Stimulated activated CD8-positive, alpha-beta memory T cell treated with anti-CD3 and anti-CD28 coated beads, Interleukin-7, amount 100 ng/mL, for 24 hours (primary cell): Measurements from ENCODE around the gene COL20A1.
"Not testable (repeated sequence)": the region's sequence is repeated elsewhere in the genome, so short reads cannot be mapped to it uniquely, and the experiment has no call there.

Experiments used
- DNase-seq: peaks from one replicate; pipeline ENCODE4 v3.0.0-alpha.2; 2020; ENCODE audit warnings: low read depth

Gene COL20A1

DNA sequence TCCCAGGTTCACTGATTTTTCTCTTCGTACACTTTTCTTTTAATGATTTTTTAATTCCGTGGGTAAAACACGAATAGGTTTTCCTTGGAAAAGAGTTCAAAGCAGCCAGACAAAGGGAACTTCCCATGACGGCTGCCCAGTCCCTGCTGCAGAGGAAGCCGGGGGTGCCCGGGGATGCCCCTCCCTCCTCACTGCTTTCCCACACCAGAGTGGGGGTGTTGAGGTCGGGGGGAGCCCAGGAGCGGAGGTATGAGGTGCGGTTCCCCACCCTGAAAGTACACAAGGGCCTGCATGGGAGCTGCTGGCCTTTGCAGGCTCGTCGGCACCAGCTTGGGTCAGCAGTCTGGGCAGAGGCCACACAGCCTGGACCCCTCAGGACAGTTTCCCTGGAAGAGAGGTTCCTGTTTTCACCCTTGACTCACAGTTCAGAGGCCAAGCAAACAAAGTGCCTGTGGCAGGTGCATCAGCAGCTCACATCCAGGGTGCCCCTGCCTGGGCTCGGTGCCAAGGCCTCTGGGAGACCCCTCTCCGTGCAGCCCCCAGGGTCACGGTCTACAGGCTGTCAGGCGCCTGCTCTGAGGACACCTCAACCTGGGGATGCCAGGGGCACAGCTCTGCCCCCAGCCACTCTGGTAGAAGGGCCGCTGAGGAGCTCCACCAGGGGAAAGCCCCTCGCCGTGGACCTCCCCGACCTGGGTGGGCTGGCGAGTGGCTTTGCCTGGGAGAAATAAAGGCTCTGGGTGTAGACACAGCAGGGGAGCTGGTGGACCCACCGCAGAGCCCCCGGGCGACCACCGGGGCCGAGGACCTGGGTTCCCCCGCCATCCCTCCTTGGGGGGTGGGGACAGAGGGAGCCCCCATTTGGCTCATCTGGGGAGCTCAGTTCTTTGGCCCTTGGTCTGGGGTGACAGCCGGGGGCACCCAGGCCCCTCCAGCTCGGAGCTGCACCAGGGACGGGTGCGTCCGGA is 83.6 kb downstream of the COL20A1 start:
- no peak for DNase-seq

DNA sequence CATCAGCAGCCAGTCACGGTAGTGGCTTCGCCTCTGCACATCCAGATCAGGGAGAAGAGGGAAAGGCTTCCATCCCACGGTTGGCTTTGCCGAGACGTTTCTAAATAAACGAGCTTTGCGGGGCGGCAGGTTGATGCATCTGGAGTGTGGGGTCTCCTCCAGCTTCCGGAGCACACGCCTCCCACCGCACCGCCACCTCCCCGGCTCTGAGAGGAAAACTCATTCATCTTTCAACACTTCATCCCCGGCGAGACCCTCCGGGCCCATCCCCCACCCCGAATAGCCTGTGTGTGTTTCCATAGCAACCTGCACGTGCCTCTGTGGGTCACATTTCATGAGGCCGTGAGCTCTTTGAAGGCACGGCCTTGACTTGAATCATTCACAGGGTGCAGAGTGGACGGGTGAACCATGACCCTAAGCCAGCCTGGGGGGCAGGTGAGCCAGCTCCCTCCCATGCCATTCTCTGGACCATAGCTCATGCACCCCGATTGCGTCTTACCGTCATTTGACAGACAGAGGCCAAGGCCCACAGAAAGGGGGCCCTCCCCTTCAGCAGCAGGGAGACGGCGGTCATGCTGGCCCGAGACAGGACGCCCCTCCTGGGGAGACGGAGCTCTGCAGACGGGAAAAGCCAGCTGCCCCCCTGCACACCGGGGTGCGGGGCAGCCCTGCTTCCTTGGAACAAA is 84.4 kb downstream of the COL20A1 start:
- no peak for DNase-seq

DNA sequence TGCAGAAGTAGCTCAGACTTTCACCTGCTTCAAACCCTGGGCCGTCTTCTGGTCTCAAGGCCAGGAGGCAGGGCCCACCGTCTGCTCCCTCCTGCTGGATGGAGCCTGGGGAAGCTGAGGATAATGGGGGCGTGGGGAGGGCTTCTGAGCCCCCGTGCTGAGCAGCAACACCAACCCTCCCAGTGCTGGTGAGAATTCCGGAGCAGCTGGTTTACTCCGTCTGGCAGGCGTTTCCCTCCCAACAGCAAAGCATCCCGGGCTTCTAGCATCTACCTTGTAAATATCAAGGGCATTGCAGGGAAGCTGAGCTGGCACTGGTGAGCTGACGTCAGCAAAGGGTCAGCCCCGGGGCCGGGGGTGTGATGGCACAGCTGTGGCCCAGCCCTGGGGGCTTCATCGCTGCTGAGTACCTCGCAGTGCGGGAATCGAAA is 85.0 kb downstream of the COL20A1 start:
- DNase-seq = no peak

DNA sequence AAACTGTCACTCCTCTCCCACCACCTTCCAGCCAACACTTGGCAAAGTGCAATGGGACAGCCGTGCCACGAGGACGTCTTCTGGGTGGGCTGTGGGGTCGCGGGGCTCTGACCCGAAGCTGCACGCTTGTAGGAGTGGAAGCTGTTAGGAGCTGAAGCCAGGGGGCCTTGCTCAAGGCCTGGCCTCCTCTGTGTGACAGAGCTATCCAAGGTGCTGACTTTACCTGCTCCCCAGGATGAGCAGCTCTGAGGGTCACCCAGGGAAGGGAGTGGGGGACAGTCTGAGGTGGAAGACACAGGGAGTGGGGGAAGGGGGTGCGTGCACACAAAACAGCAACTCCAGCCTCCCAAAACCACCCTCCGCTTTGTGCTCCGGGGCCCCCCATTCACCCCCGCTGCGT is 85.6 kb downstream of the COL20A1 start:
- no peak for DNase-seq

DNA sequence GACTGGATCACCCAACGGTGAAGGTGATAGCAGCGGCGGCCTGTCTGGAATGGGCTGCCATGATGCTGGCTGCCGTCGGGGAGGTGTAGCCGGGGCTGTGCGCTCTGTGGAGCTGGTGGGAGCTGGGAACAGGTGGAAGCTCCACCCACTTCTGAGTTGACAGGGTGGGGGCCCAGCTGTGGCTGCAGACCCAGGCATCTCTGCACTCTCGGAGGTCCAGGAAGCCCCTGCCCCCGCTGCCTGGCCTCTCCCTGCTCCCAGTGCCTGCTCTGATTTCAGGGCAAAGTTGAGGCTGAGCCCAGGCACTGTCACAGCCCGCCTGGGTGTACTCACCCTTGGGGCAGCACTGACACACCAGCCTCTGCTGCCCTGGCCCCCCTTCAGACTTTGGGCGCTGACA is 86.3 kb downstream of the COL20A1 start:
- no peak for DNase-seq

DNA sequence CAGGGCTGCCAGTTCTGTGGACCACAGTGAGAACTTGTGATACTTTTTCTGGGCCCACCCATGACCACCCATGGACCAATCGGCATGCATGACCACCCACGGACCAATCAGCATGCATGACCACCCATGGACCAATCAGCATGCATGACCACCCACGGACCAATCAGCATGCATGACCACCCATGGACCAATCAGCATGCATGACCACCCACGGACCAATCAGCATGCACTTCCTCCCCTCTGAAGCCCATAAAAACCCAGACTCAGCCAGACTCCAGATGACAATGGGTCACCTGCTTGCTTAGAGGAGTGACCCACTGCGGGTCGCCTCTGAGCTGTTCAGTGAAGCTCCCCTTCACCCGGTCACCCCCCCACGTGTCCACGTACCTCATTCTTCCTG is 86.9 kb downstream of the COL20A1 start:
- DNase-seq = not testable (repeated sequence)

DNA sequence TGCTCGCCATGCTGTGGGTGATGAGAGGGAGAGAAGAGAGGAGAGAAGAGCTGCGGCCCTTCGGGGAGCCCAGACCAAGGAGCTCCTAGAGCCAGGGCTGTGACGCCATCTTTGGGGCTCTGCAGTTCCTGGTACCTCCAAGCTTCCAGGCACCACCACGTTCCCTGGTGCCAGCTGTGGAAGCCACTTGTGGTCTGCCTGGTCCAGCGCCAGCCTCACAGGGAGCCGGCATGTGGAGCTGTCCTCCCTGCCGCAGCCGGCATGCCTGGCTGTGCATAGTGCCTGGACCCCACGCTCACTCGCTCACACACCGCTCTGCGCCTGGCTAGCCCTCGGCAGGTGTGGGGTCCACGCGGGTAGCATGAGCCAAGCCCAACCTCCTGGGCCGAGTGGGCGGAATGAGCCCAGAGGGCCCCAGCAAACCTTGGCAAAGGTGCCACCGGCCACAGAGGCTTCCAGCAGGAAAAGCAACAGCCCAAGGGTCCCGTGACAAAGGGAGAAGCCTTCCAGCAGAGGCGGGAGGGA is 87.4 kb downstream of the COL20A1 start:
- DNase-seq = no peak

DNA sequence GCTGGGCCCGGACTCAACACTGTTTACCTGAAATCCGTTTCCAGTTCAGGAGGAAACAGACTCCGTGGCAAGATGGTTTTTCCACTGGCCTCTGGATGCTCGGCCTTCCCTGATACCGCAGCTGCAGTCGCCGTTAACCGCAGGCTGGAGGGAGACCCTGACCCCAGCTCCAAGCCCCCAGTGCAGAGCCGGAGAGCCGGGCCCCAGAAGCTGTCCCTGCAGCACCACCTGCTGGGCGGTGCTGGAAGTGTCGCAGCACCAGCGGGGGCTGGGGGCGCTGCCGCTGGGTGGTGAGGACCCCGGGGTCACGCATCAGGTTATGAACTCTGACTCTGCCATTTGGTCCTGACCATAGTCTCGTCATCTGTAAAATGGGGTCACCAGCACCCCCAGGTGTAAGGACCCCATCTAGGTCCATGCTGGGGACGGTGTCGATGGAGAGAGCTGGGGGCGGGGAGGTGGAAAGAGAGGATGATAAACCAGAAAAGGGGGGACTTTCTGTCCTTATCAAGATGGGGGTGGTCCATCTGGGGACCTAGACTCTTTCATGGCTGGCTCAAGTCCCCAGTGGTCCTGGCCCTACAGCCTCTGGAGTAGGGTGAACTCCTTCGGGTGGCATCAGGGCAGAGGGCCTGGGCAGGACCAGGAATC is 88.9 kb downstream of the COL20A1 start:
- DNase-seq = no peak

DNA sequence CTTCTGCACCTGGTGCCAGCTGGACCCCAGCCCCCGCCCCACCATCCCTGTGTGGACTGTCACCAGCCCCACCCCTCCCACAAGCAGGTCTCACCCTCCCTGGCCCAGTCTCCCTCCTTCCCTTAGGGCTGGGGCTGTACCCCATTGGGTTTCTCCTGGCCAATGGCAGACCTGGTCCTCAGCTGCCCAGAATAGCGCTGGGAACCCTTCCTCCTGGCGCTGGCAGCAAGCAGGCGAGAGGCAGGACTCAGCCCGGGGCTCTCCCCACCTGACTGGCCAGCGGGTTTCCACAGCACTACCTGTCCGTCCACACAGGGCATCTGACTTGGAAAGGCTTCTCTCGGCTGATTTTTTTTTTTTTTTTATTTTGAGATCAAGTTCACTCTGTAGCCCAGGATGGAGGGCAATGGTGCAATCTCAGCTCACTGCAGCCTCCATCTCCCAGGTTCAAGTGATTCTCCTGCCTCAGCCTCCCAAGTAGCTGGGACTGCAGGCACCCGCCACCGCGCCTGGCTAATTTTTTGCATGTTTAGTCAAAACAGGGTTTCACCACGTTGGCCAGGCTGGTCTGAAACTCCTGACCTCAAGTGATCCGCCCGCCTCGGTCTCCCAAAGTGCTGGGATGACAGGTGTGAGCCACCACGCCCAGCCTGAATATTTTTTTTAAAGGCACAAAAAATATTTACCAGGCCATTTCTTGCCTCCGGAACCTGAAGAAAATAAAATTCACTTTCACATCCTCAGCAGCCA is 89.7 kb downstream of the COL20A1 start:
- DNase-seq = no peak

DNA sequence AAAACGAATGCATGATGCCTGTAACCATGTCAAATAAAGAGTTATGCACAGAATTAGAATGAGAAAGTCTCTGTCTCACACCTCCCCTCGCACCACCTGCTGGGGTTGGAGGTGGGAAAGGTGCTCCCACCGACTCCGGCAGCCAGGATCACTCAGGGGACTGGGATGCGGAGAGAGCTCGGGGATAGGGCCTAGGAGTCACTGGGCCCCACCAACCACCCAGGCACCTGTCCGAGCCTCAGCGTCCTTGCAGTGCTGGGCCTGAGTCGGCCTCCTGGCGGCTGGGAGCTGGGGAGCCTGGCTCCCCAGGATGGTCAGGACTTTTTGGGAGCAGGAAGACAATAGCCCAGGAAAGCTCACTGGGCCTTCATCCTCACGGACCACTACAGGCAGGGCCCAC is 90.6 kb downstream of the COL20A1 start:
- DNase-seq = no peak

DNA sequence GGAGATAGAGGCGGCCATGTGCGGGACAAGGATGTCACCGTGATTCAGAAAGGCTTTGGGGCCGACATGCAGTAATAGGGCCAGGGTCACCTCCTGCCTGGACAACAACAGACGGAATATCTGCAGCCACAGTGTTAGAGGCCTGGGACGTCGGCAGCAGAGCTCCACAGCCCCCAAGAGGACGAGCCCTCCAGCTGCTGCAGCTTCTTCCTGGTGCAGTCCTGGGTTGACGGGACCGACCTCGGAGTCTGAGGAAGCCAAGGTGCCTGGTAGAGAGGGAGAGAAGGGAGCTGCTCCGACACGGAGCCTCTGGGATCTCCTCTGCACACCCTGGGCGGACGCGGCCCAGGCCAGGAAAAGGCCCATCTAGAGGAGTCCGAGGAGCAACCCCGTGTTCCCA is 91.3 kb downstream of the COL20A1 start:
- DNase-seq = no peak
